NCI-H82 treated with DMSO at 0.1 percent for 48 hours (cell line): ENCODE results near the gene CAPZB.

Source experiments
- DNase-seq: peaks from one replicate; lab custom pipeline; 2025; ENCODE audit not compliant: unreplicated experiment; lab: John Stamatoyannopoulos, UW

The CAPZB gene

GRCh38 chr1:19430121-19431068 lies 54.9 kb downstream of the CAPZB start:
- no peak for DNase-seq

GRCh38 chr1:19429611-19430010 lies 55.7 kb downstream of the CAPZB start:
- no peak for DNase-seq

- no peak for DNase-seq
These were observed 58.1 kb downstream of the CAPZB start for GRCh38 chr1:19427087-19427781.

GRCh38 chr1:19426294-19427086 lies 58.8 kb downstream of the CAPZB start:
- DNase-seq, result no peak

- DNase-seq, result no peak
These were observed 59.6 kb downstream of the CAPZB start for GRCh38 chr1:19425646-19426239.

GRCh38 chr1:19424651-19425570 lies 60.4 kb downstream of the CAPZB start:
- DNase-seq, result no peak

- no peak for DNase-seq
These were observed 62.2 kb downstream of the CAPZB start for GRCh38 chr1:19423130-19423529.

- no peak for DNase-seq
These were observed 64.0 kb downstream of the CAPZB start for GRCh38 chr1:19421365-19421764.

- DNase-seq, result no peak
These were observed 64.7 kb downstream of the CAPZB start for GRCh38 chr1:19420606-19421005.

GRCh38 chr1:19419691-19420090 lies 65.6 kb downstream of the CAPZB start:
- no peak for DNase-seq

GRCh38 chr1:19418503-19418971 lies 66.8 kb downstream of the CAPZB start:
- no peak for DNase-seq

GRCh38 chr1:19416921-19417470 lies 68.3 kb downstream of the CAPZB start:
- no peak for DNase-seq

GRCh38 chr1:19416145-19416544 lies 69.2 kb downstream of the CAPZB start:
- DNase-seq, result no peak

GRCh38 chr1:19414515-19415121 lies 70.7 kb downstream of the CAPZB start:
- DNase-seq, result no peak

- DNase-seq, result no peak
These were observed 71.3 kb downstream of the CAPZB start for GRCh38 chr1:19413999-19414398.

GRCh38 chr1:19412654-19413053 lies 72.7 kb downstream of the CAPZB start:
- no peak for DNase-seq

- no peak for DNase-seq
These were observed 73.7 kb downstream of the CAPZB start for GRCh38 chr1:19411612-19412011.

- DNase-seq, result no peak
These were observed 74.9 kb downstream of the CAPZB start for GRCh38 chr1:19410393-19410792.
